Cardiac fibroblast (primary cell): ENCODE measurements around the gene ENAH.

Source experiments
- DNase-seq, 2 donors: peaks; one replicate each; pipeline versions ENCODE4 v3.0.0 to v3.0.0-alpha.2; 2010; ENCODE audit warnings: low read depth in 2 of 2
- H3K4me3 ChIP-seq, 2 donors: replicated peaks in 1 of 2; 1 replicate in 1 of 2; 2 replicates in 1 of 2; pipeline ENCODE4 v1.5.1; 2011; ENCODE audit warnings: low read depth in 2 of 2, low read length in 2 of 2, mild to moderate bottlenecking in 2 of 2, moderate library complexity in 1 of 2
- TF ChIP-seq, protein P1 (sequence below): IDR thresholded peaks from one replicate; pipeline ENCODE4 v1.5.1; 2011; ENCODE audit warnings: low read depth, mild to moderate bottlenecking, low read length, inconsistent platforms

ENAH gene

DNA sequence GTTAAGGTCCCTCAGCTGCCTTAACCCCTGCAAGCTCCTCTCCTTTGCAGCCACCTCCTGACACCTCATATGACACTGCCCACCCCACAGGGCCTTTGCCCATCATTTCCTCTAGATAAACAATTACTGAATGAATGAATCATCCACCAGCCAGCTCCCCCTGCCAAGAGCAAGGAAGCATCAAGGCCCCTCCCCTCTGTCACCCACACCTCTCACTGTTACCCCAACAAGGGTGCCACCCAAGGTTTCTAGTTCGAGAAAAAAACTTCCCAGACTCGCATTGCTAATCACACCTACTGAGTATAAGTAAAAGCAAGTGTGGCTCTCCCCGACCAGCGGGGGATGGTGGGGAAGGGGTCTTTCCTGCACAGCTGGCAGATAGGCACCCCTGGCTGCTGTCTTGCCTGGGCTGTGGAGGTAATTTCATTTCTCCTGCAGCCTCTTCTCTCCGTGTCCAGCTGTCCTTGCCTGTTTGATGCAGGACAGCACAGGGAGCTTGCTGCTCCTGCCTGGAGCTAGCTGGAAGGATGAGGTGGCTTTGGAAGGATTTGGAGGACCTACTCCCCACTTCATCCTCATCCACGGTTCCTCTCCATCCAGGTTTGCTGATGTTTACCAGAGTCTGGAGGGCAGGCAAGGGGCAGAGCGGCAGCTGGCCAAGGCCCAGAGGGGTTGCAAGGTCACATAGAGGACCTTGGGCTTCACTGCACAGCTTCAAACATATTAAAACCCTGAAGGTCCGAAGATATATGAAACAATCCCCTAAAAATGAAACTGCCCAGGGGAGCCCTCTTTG lies 192.0 kb downstream of the ENAH start:
- TF ChIP-seq, protein P1, sequence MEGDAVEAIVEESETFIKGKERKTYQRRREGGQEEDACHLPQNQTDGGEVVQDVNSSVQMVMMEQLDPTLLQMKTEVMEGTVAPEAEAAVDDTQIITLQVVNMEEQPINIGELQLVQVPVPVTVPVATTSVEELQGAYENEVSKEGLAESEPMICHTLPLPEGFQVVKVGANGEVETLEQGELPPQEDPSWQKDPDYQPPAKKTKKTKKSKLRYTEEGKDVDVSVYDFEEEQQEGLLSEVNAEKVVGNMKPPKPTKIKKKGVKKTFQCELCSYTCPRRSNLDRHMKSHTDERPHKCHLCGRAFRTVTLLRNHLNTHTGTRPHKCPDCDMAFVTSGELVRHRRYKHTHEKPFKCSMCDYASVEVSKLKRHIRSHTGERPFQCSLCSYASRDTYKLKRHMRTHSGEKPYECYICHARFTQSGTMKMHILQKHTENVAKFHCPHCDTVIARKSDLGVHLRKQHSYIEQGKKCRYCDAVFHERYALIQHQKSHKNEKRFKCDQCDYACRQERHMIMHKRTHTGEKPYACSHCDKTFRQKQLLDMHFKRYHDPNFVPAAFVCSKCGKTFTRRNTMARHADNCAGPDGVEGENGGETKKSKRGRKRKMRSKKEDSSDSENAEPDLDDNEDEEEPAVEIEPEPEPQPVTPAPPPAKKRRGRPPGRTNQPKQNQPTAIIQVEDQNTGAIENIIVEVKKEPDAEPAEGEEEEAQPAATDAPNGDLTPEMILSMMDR = no peak
- no peak overlapping the region for H3K4me3 ChIP-seq
- peak in 1 of 2 donors; percentile 19 for DNase-seq

DNA sequence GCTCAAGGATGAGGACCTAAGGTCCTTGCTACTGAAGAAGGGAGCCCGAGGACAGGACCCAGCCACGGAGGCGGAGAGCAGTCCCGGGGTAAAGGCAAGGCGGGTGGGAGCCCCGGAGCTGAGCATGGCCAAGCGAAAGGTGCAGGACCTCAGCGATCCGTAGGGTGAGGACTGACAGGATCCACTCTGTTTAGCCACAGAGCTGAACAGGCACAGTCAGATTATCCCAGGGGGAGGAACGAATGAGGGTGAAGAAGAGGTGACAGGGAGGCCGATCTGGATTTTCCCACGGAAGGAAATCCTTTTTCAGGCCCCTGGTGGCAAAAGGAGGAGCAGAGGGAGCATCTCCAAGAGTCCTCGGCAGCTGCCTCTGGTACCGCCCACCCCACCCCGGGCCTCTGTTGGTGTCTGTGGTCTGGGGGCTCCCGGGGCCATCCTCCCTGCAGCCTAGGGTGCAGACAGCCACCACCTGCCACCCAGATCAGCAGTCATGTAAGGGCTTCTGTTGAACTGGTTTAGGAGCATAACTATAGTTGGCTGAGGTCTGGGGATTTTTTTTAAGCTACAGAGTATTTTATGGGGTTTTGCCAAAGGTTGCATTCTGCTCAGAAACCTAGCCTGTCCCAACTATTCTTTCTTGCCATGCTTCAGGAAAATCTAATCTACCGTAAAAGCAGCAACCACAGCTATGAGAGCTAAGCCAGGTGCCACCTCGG lies 192.7 kb downstream of the ENAH start:
- no peak overlapping the region for H3K4me3 ChIP-seq
- DNase-seq = peak in 1 of 2 donors; percentile 48
- TF ChIP-seq, protein P1 = peak; percentile 12

DNA sequence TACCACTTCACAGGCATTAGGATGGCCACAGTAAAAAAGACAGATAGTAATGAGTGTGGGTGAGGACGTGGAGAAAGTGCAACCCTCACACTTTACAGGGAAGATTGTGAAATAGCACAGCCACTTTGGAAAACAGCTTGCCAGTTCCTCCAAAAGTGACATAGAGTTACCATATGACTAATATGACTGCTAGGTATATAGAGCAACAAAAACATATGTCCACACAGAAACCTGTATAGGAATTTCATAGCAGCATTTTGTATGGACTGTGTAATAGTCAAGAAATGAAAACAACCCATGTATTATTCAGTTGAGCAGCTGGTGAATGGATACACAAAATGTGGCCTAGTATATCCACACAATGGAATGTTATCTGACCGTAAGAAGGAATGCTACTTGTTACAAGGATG lies 194.7 kb downstream of the ENAH start:
- H3K4me3 ChIP-seq = no peak overlapping the region
- TF ChIP-seq, protein P1 = no peak
- DNase-seq = peak; percentile 45 to 53

DNA sequence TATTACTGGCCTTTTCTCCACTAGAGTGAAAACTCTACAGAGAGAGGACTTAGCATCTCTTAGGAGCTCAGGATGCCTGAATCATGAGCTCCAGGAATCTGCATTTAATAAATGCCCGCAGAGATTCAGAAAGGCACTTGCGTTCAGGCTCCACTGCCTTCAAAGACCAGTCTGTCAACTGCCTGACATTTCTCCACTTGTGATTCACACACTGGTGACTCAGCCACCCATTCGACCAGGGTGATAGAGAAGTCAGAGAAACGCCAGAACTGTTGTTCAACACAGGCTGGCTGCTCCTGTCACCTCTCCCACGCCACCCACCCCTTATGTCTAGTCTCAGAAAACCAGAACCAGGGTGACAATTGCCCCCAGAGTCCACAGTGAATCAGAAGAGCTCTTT lies 198.2 kb downstream of the ENAH start:
- peak; percentile 63 to 81 for DNase-seq
- TF ChIP-seq, protein P1 = no peak
- H3K4me3 ChIP-seq = no peak overlapping the region

DNA sequence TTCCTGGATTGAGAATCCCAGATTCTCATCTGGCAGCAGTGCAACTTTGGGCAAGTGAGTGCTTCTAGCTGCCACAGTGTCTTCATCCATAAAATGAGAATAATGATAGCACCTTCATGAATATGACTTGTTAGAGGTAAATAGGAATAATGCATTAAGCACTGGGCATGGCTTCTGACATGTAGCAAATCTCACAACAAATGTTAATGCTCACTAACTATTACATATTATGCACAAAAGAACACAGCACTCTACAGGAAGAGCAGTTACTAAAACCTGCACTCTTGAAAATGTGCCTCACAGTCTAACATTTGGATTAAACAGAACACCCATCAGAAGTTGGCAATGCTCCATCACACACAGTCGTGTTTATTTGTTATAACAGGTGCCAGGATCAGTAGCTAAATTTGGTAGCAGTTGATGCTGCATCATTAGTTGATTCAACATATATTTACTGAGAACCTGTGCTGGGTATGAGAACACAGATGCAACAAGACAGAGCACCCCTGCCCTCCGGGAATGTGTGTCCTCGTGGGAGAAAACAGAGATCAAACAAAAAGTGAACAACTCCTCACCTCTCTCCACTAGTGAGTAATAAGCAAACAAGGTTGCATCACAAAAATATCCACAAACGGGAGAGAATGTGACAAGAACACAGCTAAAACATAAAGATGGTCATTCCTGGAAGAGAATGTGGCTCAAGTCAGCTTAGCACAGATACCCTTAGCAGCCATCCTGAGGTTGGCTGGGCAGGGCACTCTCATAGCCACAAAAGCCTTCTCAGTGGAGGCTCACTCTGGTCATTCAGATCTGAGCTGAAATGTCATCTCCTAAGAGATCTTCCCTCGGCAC lies 198.9 kb downstream of the ENAH start:
- TF ChIP-seq, protein P1 = no peak
- no peak overlapping the region for H3K4me3 ChIP-seq
- peak in 1 of 2 donors; percentile 55 for DNase-seq

DNA sequence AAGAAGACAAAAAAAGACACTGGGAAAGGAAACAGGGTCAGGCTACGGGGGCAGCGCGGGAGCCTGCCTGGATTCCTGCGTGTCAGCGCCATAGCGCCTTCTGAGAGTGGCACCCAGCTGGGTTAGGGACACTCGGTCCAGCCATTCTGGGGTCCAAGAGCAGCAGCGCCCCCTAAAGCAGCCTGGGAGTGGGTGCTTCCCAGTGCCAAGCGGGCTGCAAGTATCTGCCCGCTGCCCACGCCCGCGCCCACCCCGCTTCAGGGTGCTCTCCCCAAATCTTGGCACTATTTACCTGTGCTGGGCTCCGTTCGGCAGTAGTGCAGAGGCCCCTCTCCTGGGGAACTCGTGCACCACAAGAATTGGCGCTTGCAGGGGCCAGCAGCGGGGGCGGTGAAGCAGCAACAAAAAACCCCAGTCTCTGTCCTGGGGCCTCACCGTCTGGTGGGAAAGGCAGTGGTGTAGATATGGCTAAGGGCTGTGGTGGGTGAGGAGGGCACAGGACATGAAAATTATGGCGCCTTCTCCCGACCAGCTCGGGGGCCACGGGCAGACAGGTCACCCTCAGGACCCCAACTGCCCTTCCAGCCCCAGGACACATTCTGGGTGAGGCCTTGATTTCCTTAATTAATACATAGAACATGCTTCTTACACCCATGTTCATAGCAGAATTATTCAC lies 200.9 kb downstream of the ENAH start:
- DNase-seq = no peak
- TF ChIP-seq, protein P1 = no peak
- no peak overlapping the region for H3K4me3 ChIP-seq
